GM12874 (cell line): Measurements from ENCODE around the gene AP2A2.

Experiments used
- CTCF ChIP-seq: IDR thresholded peaks from 2 replicates; pipeline ENCODE4 v1.5.1; 2011; ENCODE audit warnings: low read depth, mild to moderate bottlenecking, control low read depth, low read length, moderate library complexity; ENCODE audit not compliant: insufficient read depth

AP2A2 gene

GRCh38 chr11:1026641-1027482 lies 101.2 kb downstream of the AP2A2 start:
- no peak for TF ChIP-seq CTCF

- TF ChIP-seq CTCF, result no peak
Measured at GRCh38 chr11:1027483-1028290, 102.0 kb downstream of the AP2A2 start.

GRCh38 chr11:1028291-1028540 lies 102.5 kb downstream of the AP2A2 start:
- no peak for TF ChIP-seq CTCF

- no peak for TF ChIP-seq CTCF
Measured at GRCh38 chr11:1028616-1029015, 102.9 kb downstream of the AP2A2 start.

GRCh38 chr11:1029051-1029450 lies 103.4 kb downstream of the AP2A2 start:
- no peak for TF ChIP-seq CTCF

- no peak for TF ChIP-seq CTCF
Measured at GRCh38 chr11:1029654-1030053, 104.0 kb downstream of the AP2A2 start.

GRCh38 chr11:1030086-1030485 lies 104.4 kb downstream of the AP2A2 start:
- no peak for TF ChIP-seq CTCF
